K562 (cell line): ENCODE measurements around the gene HDAC7. TPM values are rescaled to one million over a fixed set of nuclear protein-coding genes. Genes with fewer than 3 reads are reported as not detected.

Experiments
- ATF4 ChIP-seq: fragments of 450-650 bp; formaldehyde crosslinking; IDR thresholded peaks from 2 replicates; pipeline ENCODE4 v1.4.0; 2022; ENCODE audit warnings: mild to moderate bottlenecking, moderate library complexity
- CEBPG ChIP-seq, 3 experiments: fragments of 200-800 bp in 1 of 3; sonication (Bioruptor generic) in 1 of 3; sonication (generic) in 1 of 3; formaldehyde crosslinking in 1 of 3; IDR thresholded peaks in 2 of 3; conservative IDR thresholded peaks in 1 of 3; 2 replicates each; pipeline versions ENCODE4 v1.6.1 to v1.8.0; 2016 to 2022; ENCODE audit warnings: missing compliant biosample characterization in 2 of 3, missing genetic modification characterization in 2 of 3, mild to moderate bottlenecking in 1 of 3, missing genetic modification reagents in 1 of 3
- CHCHD3 ChIP-seq: fragments of 250-450 bp; sonication (Bioruptor Pico); IDR thresholded peaks from 2 replicates; pipeline ENCODE4 v2.1.2; 2022; ENCODE audit warnings: mild to moderate bottlenecking
- FOXK2 ChIP-seq, 2 experiments: fragments of 450-650 bp; IDR thresholded peaks in 1 of 2; conservative IDR thresholded peaks in 1 of 2; 2 replicates each; pipeline ENCODE4 v1.6.1; 2016; ENCODE audit warnings: low read depth in 2 of 2, mild to moderate bottlenecking in 1 of 2
- KAT2B ChIP-seq: IDR thresholded peaks from one replicate; pipeline ENCODE4 v1.6.1; 2012; ENCODE audit warnings: low read depth, mild to moderate bottlenecking, control low read depth, inconsistent platforms, low read length, moderate library complexity
- KDM1A ChIP-seq, 2 experiments: fragments of 450-650 bp; IDR thresholded peaks; 2 replicates each; pipeline ENCODE4 v1.6.1; 2016; ENCODE audit warnings: mild to moderate bottlenecking in 2 of 2
- MTF1 ChIP-seq: fragments of 250-450 bp; sonication (Bioruptor Pico); IDR thresholded peaks from 2 replicates; pipeline ENCODE4 v1.9.0; 2021; ENCODE audit warnings: moderate library complexity, mild to moderate bottlenecking, inconsistent platforms, borderline replicate concordance
- POLR3G ChIP-seq: IDR thresholded peaks from 2 replicates; pipeline ENCODE4 v1.6.1; 2011; ENCODE audit not compliant: insufficient read length, insufficient replicate concordance; ENCODE audit errors: extremely low read depth
- ZBTB33 ChIP-seq: sonication (generic); formaldehyde crosslinking; IDR thresholded peaks from 2 replicates; pipeline ENCODE4 v1.8.1; 2023; ENCODE audit warnings: mild to moderate bottlenecking, missing genetic modification reagents
- ZNF407 ChIP-seq: fragments of 450-650 bp; IDR thresholded peaks from 2 replicates; pipeline ENCODE4 v1.6.1; 2016; ENCODE audit warnings: low read depth
- polyA plus RNA-seq, 8 experiments: library from polyadenylated mRNA; depleted of rRNA in 4 of 8; stranded (reverse) in 5 of 8; unstranded in 3 of 8; fragments of >200 nt; fragmentation: Nextera tagmentation in 2 of 8; fragmentation: Illumina TruSeq in 1 of 8; extraction: Ambion mirVana in 2 of 8; extraction: Trizol in 1 of 8; gene quantifications; 2 replicates each; pipeline versions ENCODE4 v1.2.1 to v1.2.3, GENCODE V29; 2011 to 2014; ENCODE audit warnings: inconsistent platforms in 1 of 8, missing spikeins in 1 of 8
- total RNA-seq, 7 experiments: library from RNA; depleted of rRNA in 6 of 7; stranded (reverse); fragments of >200 nt in 6 of 7; fragmentation: Illumina TruSeq in 2 of 7; extraction: Trizol in 2 of 7; gene quantifications; 2 replicates each; pipeline versions ENCODE4 v1.2.1 to v1.2.3, GENCODE V29; 2011 to 2021; ENCODE audit warnings: low replicate concordance in 1 of 7
- TF ChIP-seq, protein P1 (sequence below): fragments of 450-650 bp; formaldehyde crosslinking; IDR thresholded peaks from 2 replicates; pipeline ENCODE4 v1.4.0; 2020; ENCODE audit warnings: mild to moderate bottlenecking, mixed read lengths
- TF ChIP-seq, protein P2 (sequence below): sonication (generic); formaldehyde crosslinking; IDR thresholded peaks from 2 replicates; pipeline ENCODE4 v1.8.1; 2023; ENCODE audit warnings: mild to moderate bottlenecking, missing genetic modification reagents

Gene HDAC7
- total and polyA plus RNA-seq, 9 of the 15 experiments (the other 6 are each of a cell fraction or from before 2014, with no cell fraction given), result 2.5 to 129 (median 31.1) TPM

DNA sequence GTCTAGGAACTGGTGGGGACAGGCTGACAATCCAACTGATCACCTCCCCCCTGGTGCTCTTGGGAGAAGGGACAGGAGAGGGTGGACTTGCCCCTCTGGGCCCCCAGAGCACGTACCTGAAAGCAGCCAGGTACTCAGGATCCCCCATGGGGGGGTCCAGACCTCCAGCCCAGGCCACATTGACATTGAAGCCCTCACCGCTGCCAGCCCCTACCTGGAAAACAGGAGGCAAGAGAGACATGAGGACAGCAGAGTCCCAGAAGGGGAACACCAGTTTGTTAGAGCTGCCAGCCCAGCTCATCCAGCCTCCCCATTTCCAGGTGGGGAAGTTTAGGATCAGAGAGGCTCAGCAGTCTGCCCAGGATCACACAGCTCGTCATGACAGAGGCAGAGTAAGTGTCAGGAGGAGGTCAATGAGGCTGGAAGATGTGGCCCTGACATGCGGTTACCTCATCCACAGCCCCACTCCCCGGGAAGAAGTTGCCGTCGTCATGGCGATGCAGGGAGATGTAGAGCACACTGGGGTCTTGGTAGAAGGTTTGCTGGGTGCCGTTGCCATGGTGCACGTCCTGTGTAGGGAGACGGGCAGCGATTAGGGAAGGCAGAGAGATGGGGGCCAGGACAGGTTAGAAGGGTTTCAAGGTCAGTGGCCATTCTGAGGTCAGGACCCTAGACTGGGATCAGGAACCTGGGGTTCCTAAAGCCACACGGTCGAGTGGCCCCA lies 31.9 kb downstream of the HDAC7 start (continued):
- TF ChIP-seq ZNF407, result no peak
- TF ChIP-seq, protein P1, sequence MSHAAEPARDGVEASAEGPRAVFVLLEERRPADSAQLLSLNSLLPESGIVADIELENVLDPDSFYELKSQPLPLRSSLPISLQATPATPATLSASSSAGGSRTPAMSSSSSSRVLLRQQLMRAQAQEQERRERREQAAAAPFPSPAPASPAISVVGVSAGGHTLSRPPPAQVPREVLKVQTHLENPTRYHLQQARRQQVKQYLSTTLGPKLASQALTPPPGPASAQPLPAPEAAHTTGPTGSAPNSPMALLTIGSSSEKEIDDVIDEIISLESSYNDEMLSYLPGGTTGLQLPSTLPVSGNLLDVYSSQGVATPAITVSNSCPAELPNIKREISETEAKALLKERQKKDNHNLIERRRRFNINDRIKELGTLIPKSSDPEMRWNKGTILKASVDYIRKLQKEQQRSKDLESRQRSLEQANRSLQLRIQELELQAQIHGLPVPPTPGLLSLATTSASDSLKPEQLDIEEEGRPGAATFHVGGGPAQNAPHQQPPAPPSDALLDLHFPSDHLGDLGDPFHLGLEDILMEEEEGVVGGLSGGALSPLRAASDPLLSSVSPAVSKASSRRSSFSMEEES (CRISPR knock-in tag), result no peak
- TF ChIP-seq ATF4 (CRISPR knock-in tag), result no peak
- no peak for TF ChIP-seq FOXK2 (conservative IDR thresholded peaks at IDR 0.05 in 1 of 2, IDR thresholded peaks at IDR 0.05 in 1 of 2; ENCODE audit: low read depth in 2 of 2)
- no peak for TF ChIP-seq MTF1 (CRISPR knock-in tag)
- no peak for TF ChIP-seq CHCHD3 (CRISPR knock-in tag)
- TF ChIP-seq, protein P2, sequence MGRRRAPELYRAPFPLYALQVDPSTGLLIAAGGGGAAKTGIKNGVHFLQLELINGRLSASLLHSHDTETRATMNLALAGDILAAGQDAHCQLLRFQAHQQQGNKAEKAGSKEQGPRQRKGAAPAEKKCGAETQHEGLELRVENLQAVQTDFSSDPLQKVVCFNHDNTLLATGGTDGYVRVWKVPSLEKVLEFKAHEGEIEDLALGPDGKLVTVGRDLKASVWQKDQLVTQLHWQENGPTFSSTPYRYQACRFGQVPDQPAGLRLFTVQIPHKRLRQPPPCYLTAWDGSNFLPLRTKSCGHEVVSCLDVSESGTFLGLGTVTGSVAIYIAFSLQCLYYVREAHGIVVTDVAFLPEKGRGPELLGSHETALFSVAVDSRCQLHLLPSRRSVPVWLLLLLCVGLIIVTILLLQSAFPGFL (CRISPR knock-in tag), result no peak
- no peak for TF ChIP-seq CEBPG (CRISPR knock-in tag; IDR thresholded peaks at IDR 0.05)
- TF ChIP-seq CEBPG (tag; conservative IDR thresholded peaks at IDR 0.05 in 1 of 2, IDR thresholded peaks at IDR 0.05 in 1 of 2), result no peak
- TF ChIP-seq ZBTB33 (CRISPR knock-in tag), result no peak
- peak in 1 of 2 experiments; percentile 43; a peak in 1 of 4 replicates for TF ChIP-seq KDM1A (IDR thresholded peaks at IDR 0.05)
- no peak for TF ChIP-seq POLR3G
- no peak for TF ChIP-seq KAT2B
